ENCODE results near the gene CPOX.

The CPOX gene

DNA sequence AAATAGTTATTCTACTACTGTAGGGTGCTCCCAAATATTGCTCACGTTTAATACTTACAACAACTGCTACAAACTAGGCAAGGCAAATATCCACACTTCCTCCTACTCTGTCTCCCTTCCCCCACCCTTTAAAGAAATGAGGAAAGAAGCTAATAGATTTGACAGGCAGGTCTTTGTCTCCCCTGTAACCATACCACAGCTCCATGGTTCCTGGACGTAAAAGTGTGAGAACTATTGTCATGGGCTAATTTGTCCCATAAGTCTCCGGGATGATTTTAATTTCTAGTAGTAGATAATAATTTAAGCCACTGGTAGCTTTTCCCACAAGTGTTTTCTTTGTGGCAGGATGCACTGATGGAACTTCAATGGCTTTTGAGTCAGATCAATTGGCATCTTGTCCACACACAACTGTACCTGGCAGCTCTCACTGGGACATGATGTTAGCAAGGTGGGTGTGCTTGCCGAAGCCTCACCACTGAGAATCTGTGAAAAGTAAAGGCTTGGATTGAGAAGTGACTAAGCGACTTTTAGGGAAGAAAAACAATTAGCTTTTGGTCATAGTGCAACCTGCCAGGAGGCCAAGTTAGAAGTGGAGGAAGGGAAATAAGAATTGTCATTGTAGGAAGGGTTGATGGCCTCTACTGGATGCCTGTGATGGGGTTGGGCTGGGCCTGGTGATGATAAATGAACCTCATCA lies 1.4 kb upstream of the CPOX start:
- no peak for DNase-seq

DNA sequence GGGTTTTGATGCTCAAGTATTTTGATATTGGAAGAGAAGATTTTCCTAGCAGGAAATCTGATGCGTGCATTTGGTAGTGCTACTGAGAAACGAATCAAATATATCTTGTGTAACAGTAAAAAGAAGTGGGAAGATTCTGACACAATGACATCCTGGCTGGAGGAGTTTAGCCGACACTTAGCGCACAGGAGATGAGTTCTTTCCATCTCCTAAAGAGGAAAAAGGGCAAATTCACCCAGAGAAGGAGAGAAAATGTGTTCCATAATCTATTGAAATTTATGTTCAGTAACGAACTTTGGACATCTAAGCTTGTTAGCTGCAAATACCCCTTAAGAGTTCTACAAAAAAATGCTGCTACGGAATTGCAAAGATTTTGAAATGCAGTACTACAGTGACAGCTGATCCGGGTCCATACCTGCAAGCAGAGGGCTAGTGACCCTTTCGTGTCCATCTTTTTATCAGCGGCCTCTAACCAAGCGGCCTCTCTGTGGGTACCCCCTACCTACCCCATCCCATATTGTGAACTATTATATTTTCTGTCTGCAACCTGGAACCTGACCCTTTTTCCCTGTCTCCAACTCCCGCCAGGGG lies 971 bp downstream of the CPOX start:
- no peak for DNase-seq

DNA sequence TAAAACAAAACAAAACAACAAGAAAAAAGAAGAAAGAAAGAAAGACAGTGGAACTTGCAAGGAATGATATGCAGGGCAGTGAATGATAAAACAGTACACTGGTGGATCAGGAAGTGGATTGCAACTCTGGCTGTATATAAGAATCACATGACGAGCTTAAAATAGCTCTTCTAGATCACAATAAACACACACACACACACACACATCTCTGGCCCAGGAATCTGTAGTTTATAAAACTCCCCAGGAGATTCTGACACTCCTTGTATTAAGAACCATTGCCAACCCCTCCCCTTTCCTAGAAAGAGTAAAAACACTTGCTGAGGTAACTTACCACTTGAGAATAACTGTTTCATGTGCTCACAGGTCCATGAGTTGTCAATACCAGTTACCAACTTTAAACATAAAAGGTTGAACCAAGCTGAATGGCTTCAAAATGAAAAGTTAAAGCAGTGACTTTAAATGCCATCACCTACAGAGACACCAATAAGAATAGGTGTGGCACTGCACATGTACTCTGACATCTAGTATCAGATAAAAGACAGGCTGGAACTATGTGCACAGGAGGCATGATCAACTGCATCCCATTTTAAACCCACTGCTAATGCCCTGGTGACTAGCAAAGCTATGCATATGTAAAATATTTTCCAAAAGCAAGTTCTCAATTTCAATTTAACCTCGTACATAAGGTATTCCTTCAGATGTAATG lies 3.9 kb downstream of the CPOX start:
- no peak for DNase-seq

DNA sequence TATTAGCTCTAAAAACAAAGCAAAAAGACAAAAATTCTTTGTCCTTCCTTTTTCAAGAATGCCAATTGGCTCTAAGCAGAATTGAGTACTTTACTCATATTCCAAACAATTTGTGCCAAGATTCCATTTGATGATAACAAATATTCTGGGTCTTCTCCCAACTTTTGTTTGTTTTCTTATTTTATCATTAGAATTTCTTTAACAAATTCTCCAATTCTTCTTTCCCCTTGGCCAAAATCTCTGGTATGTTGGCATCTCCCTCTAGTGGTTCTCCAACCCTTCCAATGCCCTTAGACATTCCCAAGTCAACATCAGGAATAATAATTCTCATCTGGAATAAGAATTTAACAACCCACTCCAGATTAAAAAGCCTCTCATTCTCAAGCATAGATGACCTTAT lies 5.3 kb downstream of the CPOX start:
- DNase-seq = no peak

DNA sequence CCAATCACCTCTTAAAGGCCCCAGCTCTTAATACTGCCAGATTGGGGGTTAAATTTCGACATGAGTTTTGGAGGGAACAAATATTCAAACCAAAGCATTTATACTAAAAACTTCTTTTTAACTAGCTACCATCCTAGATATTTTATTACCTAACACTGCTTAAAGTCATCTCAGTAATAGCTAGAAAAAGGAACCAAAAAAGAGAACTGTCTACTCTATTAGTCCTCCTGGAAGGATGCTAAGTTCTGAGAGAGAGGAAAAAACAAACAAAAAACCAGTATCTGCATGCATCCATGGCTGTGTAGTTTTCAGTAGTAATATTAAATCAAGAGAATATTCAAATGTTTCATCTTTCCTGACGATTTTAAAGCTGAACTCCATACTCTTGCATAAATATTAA lies 5.8 kb downstream of the CPOX start:
- no peak for DNase-seq

DNA sequence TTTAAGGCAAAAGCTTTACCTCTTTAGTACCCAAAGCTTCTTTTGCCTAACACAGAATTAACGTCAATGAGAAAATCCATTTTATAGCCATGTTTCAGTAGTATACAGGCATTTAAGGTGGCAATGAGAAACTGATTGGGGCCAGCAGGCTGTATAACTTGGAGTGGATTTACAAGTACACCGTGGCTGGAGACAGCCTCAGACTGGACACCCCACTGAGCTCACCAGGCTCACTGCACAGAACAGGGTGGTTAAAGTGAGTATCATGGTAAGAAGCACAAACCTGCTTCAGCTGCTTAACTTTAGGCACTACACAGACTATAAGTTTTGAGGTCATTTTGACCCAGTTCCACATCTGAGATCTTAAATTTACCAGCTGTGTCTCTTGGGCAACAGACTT lies 8.9 kb downstream of the CPOX start:
- no peak for DNase-seq

DNA sequence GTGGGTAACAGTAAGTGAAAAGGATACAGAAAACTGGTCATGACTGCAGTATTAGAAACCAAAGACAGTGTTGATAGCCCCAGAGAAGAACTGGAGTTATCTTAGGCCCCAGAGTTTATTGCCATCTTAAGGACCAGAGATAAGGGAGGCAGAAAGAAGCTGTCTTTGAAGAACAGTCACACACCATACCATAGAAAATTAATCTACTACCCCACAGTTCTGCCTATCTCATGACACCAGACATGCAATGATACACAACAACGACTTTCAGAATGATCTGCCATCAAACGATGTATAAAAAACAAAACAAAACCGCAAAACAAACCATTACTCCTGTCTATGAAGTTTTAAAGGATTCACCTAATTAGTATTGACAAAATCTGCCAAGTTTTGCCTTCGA lies 9.6 kb downstream of the CPOX start:
- no peak for DNase-seq

DNA sequence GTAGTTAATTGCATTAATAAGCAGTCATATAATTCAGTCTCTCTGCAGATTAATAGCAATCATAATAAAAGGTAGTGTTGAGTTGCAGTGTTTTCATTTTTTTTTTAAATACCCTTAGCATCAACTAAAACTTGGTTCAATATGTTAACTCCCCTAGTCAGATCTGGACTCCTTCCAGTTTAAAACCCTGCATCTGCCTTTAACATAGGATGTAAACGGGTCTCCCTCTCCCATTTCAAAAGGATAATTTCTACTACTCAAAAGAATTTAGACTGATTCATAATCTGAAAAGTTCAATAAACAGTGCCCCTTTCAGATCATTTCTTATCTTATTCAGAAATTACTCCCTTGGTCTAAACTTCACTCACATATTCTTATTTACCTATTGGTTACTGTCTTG lies 11.4 kb downstream of the CPOX start:
- DNase-seq = no peak

DNA sequence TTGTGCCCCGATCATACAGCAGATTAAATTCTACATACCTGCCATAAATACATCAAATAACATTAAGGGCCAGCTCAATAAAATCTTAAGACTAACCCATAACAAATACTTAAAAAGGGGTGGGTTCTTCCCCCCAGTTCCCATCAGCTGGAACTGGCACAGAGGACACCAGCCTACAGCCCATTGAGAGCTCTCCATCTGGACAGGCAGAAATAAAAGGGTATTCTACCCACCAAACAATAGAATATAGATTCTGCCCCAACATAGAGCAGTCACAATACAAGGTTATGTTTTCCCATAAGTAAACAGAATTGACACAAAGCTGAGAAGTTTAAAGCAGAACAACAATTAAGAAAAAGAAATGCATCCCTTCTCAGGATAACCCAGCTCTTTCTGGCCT lies 11.9 kb downstream of the CPOX start:
- DNase-seq = no peak

DNA sequence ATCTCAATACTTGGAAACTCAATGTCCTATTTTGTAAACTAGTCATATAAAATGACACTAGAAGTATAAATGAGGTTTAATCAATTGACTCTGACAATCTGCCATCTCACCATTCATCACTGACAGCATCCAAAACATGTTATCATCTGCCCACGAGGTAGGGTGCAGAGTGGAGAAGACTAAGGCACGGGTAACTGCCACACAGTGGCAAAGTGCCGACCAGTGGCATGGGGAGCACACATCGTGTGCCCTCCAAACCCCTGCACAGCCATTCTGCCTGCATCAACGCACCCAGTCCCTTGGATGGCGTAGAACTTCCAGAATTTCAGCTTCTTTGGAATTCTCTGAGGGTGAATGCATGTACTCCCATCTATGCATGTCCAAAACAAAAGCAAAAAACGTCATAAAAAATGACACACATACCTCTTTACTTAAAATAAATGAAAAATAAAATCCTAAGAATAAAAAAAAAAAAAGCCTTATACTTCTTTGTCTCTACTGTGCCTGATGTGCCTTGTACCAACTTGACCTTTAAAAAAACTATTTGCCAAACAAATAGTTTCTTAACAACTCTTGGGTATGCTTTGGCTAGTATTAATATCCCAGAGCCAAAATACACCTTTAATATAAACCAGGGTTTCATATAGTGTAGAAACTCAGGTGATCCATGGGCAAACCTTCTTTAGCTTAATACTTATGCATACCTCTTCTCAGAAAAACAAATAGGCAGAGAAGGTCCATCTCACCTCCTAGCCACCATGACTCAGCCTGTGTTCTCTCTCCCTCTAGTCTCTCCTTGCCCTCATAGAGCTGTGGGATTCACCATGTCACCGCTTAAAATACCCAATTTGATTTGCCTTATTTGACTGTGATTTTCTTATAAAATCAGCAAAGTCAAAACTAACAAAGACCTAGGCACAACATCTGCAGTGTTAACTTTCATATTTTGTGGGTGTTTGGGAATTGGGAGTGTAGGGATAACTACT lies 12.7 kb downstream of the CPOX start:
- DNase-seq = no peak

DNA sequence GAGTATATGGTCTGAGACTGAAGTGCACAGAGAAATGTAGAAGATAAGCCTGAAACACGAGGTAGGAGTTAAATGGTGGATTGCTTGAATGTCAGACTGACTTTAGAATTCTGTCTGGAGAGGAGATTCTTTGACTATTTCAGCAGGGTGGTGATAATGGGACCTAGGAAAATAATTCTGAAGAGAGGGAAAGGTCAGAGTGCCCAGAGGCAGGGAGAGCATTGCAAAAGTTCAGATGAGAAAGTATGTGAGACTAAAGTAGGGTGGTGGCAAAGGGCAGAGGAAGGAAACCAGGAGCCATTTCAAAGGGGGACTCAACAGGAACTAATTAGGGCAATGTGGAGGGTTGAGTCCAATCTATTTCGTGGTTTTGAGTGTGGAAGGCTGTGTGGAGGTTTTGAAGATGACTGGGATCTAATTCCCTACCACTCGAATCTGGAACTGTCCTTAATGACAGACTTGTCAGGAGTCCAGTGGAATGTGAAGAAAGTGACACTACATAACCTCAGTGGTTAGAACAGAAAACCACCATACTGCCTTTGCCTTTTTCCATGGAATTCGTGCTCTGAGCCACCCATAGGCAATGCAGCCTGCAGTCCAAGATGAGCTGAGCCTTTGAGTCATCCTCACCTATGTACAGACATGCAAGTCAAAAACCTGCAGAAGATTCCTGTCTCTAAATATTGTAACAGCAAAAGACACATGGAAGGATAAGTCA lies 16.1 kb downstream of the CPOX start:
- no peak for DNase-seq

DNA sequence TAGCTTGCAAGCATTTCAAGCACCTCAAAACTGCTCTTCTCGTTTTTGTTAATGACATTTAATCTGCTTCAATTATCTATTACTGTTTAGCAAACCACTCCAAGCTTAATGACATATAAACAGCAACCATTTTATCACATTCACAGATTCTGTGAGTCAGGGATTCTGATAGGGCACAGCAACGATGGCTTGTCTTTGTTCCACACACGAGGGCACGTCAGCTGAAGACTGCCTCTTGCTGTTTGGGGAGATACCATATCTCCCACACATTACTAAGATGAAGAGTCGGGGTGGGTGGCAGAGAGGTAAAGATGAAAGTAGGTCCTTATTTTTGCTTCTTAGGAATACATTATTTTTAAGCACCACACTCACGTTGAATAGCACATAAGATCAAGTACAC lies 19.3 kb downstream of the CPOX start:
- no peak for DNase-seq

DNA sequence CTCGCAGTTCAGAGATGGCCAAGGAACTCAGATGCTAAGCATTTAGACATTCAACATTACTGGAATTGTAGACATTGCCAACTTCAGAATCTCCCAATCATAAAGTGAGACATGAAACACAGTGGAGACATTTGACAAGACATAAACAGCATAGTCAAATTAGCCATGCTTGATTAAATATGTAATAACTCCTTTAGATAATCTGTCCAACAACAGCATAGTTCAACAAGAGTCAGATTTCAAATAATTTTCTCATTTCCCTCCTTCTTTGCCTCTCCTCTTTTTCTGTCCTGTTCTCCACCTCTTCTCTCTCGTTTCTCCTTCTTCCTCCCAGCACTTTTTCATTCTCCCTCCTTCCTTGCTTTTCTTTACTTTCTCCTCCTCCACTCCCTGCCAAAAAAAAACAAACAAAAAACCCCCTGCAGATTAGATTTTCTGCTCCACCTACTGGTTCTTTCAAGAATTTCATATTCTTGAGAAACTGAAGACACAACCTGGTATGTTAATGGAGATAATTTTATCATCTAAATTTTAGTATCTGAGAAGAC lies 20.2 kb downstream of the CPOX start:
- DNase-seq = no peak

DNA sequence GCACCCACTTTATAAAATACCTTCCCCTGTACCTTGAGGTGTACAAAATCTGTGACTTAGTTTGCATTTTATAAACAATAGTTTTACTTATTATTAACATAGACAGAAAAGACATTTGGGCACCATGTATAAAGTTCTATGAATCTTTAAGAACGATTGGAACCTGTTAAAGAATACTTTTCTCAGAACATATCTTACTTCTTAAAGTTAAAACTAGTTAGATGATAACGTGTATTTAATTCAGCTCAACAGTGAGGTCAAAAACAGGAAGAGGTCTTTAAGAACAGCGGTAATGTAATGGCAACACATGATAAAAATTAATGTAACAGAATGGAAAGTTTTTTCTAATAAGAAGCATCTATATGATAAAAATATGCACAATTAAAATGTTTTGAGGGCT lies 25.0 kb downstream of the CPOX start:
- DNase-seq = no peak

DNA sequence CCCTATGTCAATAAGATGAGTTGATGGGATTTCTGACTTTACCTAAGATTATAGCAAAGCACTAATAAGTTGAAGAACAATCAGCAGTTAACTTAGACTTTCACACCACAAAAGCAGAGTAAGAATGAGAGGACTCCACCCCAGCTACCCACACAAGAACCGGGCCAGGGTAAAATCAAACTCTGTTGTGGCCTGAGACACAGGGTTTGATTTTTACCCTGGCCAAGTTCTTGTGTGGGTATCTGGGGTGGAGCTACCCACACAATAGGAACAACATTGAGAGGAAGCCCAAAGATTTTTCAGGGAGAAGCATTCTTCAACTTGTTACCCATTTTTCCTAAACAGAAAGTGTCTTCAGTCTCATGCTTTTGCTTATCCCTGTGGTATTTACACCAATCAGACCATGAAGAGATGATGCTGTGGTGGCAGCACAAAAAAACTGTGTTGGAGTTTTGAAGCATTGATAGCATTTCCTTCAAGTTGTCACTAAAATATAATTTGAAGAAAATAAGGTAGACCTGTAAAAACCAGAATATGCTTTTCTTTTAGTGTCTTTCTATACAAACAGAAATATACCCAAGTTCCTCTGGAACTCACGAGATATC lies 25.6 kb downstream of the CPOX start:
- DNase-seq = no peak

DNA sequence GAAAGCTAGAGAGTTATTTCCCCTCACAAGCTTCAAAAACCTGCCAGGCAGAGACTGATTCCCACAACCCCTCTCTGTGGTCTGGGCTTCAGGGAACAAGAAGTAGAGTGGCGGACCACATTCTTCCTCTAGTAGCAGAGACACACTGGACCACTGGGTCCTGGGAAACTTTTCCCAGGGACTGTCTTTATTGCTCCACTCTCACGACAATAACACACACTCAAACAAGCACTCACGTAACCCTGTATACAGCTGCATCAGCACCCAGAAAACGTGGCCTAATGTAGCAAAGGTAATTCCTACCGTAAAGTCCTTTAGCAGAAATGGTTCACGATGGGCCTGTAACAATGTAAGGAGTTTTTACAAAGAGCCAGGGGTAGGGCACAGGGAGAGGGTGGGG lies 27.6 kb downstream of the CPOX start:
- DNase-seq = no peak

DNA sequence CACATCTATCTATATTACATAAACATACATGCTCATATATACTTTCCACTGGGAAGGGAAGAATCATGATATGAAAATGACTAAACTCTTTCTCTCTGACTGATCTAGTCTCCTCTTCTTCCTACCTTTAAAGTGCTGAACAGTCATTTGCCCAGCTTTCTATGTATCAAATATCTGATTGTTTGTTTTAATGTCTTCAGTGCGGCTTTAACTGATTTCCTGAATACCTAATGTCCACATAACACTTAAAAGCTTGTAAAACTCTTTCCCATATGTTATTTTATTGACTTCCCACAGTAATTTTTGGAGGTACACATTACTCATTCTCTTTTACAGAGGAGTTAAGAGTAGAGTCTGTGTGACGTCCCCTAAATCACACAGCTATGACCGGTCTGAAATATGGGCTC lies 28.2 kb downstream of the CPOX start:
- no peak for DNase-seq

DNA sequence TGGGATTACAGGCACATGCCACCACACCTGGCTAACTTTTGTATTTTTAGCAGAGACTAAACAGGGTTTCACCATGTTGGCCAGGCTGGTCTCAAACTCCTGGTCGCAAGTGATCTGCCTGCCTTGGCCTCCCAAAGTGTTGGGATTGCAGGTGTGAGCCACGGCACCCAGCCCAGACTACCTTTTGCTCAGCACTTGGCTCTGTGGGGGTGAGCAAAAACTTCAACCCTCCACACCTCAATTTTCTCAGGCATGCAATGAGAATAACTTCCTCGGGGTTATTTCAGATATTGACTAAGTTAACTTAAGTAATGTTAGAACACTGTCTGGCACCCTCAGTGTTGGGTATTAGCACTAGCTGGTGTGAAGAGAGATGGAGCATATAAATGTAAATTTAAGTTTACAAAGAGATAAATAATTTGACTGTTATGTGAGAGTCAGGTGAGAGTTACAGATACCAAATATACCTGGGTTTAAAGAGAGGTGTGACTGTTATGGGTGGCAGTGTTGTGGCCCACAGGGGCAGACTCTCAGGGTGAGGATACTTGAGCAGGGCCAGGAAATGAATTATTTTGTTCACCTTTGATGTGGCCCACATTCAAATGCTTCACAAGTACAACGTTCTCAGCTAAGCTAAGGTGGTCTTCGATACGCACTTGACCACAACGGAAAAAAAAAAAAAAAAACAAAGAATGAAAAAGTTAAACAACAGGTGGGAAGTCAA lies 29.0 kb downstream of the CPOX start:
- DNase-seq = no peak

DNA sequence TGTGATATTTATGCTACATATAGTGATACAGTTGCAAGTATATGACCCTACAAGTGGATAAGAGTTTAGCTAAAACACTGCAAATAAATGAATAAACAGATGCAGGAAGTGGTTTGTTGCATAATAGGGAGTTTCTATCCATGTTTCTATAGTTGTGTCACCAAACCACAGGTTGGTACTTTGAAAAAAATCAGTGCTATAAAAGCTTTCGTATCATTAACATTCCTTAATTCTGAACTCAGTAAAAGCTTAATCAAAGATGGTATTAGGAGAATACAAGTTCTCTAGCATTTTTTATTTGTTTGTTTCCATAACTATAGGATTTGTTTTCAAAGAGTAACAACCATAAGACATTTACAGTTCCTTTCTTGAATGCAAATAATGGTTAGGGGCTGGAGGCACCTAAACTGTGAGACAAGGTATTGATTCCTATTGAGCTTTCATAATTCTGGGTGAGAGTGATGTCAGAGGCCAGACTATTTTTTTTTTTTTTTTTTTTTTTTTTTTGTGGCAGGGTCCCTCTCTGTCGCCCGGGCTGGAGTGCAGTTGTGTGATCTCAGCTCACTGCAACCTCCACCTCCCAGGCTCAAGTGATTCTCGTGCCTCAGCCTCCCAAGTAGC lies 29.6 kb downstream of the CPOX start:
- DNase-seq = no peak

DNA sequence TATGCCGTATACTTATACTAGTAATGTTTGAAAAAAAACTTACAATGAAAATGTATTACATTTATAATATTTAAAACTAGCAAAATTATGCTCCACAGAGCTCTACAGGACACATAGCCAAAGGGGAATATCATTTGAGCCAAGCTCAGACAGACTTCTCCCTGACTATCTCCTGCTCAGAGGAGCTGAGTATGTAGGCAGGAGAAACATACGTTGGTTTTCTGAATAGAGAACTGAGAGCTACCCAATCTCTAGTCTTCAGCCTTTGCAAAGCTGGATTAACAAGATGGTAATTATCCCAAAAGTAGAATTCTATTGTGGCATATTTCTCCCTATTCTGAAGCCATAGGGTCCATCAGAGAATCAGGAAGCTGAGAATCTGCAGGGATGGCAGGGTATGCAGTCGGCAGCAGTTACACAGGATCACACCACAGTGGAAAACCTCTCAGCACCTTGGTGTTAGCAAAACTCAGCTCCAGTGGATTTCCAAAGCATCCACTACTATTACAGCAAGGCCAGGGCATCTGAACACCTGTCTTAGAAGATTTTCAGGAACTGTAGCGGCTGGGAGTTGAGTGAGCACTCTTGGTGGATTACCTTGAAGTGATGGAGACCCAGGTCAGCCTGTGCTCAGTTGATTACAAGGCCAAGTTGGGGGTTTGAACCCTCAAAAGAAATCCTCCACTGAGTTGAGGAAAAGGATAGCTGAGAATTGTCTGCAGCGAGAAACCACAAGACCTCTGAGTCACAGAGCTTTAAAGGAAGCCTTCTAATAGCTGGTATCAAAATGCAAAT lies 31.5 kb downstream of the CPOX start:
- no peak for DNase-seq
